Gastrocnemius medialis (tissue), 4 donors: ENCODE measurements around the gene MAOB. TPM values are rescaled to one million over a fixed set of nuclear protein-coding genes. Genes with fewer than 3 reads are reported as not detected.
A peak's percentile ranks its signal among the peaks of the same experiment; 100 is the strongest.

Source experiments
- ATAC-seq, 2 donors: fragments of 150-250 bp; one replicate each; pipeline ENCODE4 v1.9.1; 2016
- DNase-seq, 2 donors: peaks; one replicate each; pipeline ENCODE4 v3.0.0-alpha.2; 2019
- H3K27ac ChIP-seq, 4 donors: fragments of 200-600 bp; sonication (generic); 1 replicate in 1 of 4; 2 replicates in 3 of 4; pipeline ENCODE4 v1.5.1; 2016 to 2018; ENCODE audit warnings: mild to moderate bottlenecking in 2 of 4, moderate library complexity in 1 of 4
- H3K27me3 ChIP-seq, 3 donors: fragments of 200-600 bp; sonication (generic) in 2 of 3; 1 replicate in 1 of 3; 2 replicates in 2 of 3; pipeline versions ENCODE4 v1.5.1 to v1.6.0; 2016 to 2019; ENCODE audit warnings: mild to moderate bottlenecking in 1 of 3, moderate library complexity in 1 of 3
- H3K36me3 ChIP-seq, 2 donors: fragments of 200-600 bp; sonication (generic) in 1 of 2; one replicate each; pipeline ENCODE4 v1.5.1; 2017 to 2018
- H3K4me1 ChIP-seq, 2 donors: fragments of 200-600 bp; sonication (generic) in 1 of 2; one replicate each; pipeline ENCODE4 v1.5.1; 2016 to 2017; ENCODE audit warnings: mild to moderate bottlenecking in 2 of 2
- H3K4me3 ChIP-seq, 4 donors: fragments of 200-600 bp; sonication (generic) in 3 of 4; 1 replicate in 1 of 4; 2 replicates in 3 of 4; pipeline ENCODE4 v1.5.1; 2016 to 2019; ENCODE audit warnings: mild to moderate bottlenecking in 2 of 4
- H3K9me3 ChIP-seq, 3 donors: fragments of 200-600 bp; sonication (generic) in 2 of 3; 1 replicate in 1 of 3; 2 replicates in 2 of 3; pipeline ENCODE4 v1.5.1; 2016 to 2019
- POLR2A ChIP-seq, 2 donors: fragments of 450-650 bp; IDR thresholded peaks; one replicate each; pipeline ENCODE4 v1.6.1; 2017; ENCODE audit warnings: antibody characterized with exemption in 2 of 2, mild to moderate bottlenecking in 2 of 2, moderate library complexity in 2 of 2
- in situ Hi-C, 4 donors: fragments of 200-750 bp; cut with MboI; loops; one replicate each; pipeline versions ENCODE4 v1.15.0 to v1.8.0; 2017; ENCODE audit warnings: low sequenced_read_pairs in 4 of 4
- intact Hi-C: fragments of 100-400 bp; cut with DNase I; formaldehyde crosslinking; loops from one replicate; pipeline ENCODE4 v1.15.1; 2023; ENCODE audit warnings: low total_unique reads
- total RNA-seq, 4 donors: library from RNA; depleted of rRNA; stranded (reverse); fragments of >200 nt; gene quantifications; one replicate each; pipeline versions ENCODE4 v1.1.0 to v1.2.3, GENCODE V29; 2016
- TF ChIP-seq, protein P1 (sequence below), 5 experiments: fragments of 450-650 bp in 3 of 5; fragments of 200-600 bp in 2 of 5; sonication (generic) in 2 of 5; IDR thresholded peaks in 4 of 5; conservative IDR thresholded peaks in 1 of 5; 1 replicate in 4 of 5; 2 replicates in 1 of 5; pipeline ENCODE4 v1.5.1; 2016 to 2019; ENCODE audit warnings: antibody characterized with exemption in 5 of 5, mild to moderate bottlenecking in 3 of 5, moderate library complexity in 3 of 5

The MAOB gene
- total RNA-seq, 4 donors from 2014 or later, result 7.8 to 34.5 (median 29.3) TPM

DNA sequence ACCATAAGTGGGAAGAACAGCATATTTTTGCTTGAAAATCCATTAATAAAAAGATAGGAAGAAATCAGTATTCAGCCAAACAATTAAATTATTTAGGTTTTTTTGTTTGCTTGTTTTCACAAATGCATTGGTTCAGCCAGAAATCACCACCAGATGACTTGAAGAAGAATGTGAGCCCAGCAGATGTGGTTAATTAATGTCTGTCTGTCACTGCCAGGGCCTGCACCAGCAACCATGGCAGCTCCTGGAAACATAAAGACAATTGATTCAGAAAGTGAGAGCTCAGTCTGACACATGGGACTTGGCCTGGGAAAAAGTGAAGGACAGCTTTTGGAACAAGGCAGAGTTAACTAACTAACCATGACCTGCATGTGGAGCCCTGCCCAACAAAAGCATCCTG is 74.0 kb downstream of the MAOB start:
- in situ Hi-C loops (no loop called here), intact Hi-C loops (no loop called here)
- Histone ChIP-seq H3K27me3 (no peaks in the 10 kb centered on the region), H3K4me1 (peaks cover 10 to 12% of the 10 kb centered on the region in 2 donors), H3K36me3 (no peaks in the 10 kb centered on the region), H3K9me3 (no peaks in the 10 kb centered on the region), H3K4me3 (no peak overlapping the region), H3K27ac (no peak overlapping the region)
- ATAC-seq, result no peak
- TF ChIP-seq POLR2A (IDR thresholded peaks at IDR 0.05), result no peak
- TF ChIP-seq, protein P1, sequence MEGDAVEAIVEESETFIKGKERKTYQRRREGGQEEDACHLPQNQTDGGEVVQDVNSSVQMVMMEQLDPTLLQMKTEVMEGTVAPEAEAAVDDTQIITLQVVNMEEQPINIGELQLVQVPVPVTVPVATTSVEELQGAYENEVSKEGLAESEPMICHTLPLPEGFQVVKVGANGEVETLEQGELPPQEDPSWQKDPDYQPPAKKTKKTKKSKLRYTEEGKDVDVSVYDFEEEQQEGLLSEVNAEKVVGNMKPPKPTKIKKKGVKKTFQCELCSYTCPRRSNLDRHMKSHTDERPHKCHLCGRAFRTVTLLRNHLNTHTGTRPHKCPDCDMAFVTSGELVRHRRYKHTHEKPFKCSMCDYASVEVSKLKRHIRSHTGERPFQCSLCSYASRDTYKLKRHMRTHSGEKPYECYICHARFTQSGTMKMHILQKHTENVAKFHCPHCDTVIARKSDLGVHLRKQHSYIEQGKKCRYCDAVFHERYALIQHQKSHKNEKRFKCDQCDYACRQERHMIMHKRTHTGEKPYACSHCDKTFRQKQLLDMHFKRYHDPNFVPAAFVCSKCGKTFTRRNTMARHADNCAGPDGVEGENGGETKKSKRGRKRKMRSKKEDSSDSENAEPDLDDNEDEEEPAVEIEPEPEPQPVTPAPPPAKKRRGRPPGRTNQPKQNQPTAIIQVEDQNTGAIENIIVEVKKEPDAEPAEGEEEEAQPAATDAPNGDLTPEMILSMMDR (IDR thresholded peaks at IDR 0.05 in 4 of 5, conservative IDR thresholded peaks at IDR 0.05 in 1 of 5), result no peak
- DNase-seq, result no peak

DNA sequence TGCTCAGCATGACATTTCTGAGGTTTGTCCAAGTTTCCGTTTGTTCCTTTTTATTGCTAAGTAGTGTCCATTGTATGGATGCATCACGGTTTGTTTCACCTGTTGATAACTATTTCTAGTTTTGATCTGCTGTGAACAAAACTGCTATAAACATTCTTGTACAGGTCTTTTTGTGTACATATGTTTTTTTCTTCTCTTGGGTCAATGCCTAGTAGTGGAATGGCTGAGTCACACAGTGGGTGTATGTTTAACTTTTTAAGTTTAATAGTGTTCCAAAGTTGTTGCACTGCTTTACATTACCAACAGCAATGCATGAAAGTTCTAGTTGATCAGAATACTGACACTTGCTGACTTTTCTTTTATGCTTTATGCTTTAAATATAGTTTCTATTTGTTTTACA is 76.7 kb downstream of the MAOB start:
- Histone ChIP-seq H3K27ac (peak overlapping the region in 2 of 4 donors; percentile 42 to 55), H3K36me3 (peaks cover 0 to 5% of the 10 kb centered on the region in 2 donors), H3K4me3 (no peak overlapping the region), H3K4me1 (peaks cover 10 to 12% of the 10 kb centered on the region in 2 donors), H3K9me3 (no peaks in the 10 kb centered on the region), H3K27me3 (no peaks in the 10 kb centered on the region)
- DNase-seq (no peak), ATAC-seq (no peak)
- intact Hi-C loops, result no loop called here
- TF ChIP-seq, protein P1 (IDR thresholded peaks at IDR 0.05 in 4 of 5, conservative IDR thresholded peaks at IDR 0.05 in 1 of 5), result no peak
- TF ChIP-seq POLR2A (IDR thresholded peaks at IDR 0.05), result no peak
- in situ Hi-C loops, result no loop called here

DNA sequence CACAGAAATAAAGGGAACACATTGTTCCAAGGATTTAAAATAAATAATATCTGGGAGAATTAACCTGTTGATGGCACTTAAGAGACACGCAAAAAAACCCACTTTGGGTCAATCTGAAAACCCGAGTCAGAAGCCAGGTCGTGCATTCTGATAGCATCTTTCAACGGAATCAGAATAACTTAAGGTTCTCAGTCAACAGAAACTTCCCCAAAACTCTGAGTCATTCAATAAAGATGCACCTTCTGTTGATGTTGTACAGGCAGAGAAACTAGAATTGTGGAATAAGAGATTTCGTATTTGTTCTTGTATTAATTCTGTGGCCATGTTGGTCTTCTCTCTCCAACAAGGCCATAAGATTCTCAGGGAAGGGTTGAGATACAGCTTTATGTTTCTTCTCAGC is 78.2 kb downstream of the MAOB start:
- Histone ChIP-seq H3K36me3 (peaks cover 0 to 5% of the 10 kb centered on the region in 2 donors), H3K27me3 (no peaks in the 10 kb centered on the region), H3K9me3 (no peaks in the 10 kb centered on the region), H3K27ac (peak overlapping the region in 2 of 4 donors; percentile 42 to 55), H3K4me1 (peaks cover 10 to 12% of the 10 kb centered on the region in 2 donors), H3K4me3 (no peak overlapping the region)
- in situ Hi-C loops, result no loop called here
- ATAC-seq (no peak), DNase-seq (no peak)
- TF ChIP-seq POLR2A (IDR thresholded peaks at IDR 0.05), result no peak
- TF ChIP-seq, protein P1 (IDR thresholded peaks at IDR 0.05 in 4 of 5, conservative IDR thresholded peaks at IDR 0.05 in 1 of 5), result no peak
- intact Hi-C loops, result no loop called here

DNA sequence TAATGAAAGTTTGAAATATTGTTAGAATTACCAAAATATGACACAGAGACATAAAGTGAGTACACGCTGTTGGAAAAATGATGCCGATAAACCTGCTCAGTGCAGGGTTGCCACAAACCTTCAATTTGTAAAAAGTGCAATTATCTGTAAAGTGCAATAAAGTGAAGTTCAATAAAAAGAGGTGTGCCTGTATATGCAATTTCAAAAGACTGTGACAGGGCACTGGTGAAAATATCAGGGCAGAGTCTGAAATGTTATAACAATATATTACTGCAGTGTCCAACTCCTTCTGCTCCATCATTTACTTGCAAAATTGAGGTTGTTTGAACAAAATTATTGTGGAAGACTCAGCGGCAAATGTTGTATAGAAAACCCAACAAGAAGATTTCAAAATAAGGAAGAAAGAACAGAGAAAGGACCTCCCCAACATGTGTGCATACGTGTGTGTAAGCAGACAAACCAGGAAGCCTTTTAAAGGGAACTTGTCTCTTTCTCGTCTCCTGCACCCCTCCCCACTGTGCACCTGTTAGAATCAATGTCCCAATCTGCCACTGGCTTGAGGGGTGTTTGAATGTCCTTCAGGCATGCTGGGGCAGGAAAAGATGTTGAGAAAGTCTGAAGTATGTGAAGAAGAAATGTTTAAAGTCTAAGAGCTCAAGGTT is 96.2 kb downstream of the MAOB start:
- in situ Hi-C loops, result no loop called here
- intact Hi-C loops, result no loop called here
- H3K4me3 ChIP-seq, result no peak overlapping the region
- H3K9me3 ChIP-seq, result no peaks in the 10 kb centered on the region
- H3K4me1 ChIP-seq, result no peaks in the 10 kb centered on the region
- DNase-seq (no peak), ATAC-seq (no peak)
- H3K36me3 ChIP-seq, result no peaks in the 10 kb centered on the region
- no peaks in the 10 kb centered on the region for H3K27me3 ChIP-seq
- no peak for TF ChIP-seq POLR2A (IDR thresholded peaks at IDR 0.05)
- TF ChIP-seq, protein P1 (IDR thresholded peaks at IDR 0.05 in 4 of 5, conservative IDR thresholded peaks at IDR 0.05 in 1 of 5), result no peak
- no peak overlapping the region for H3K27ac ChIP-seq
